Measurements from ENCODE around the gene COBL. TPM values are rescaled to one million over a fixed set of nuclear protein-coding genes. Genes with fewer than 3 reads are reported as not detected.

COBL gene
- total and polyA plus RNA-seq, 2 of the 4 experiments (the other 2 are of a cell fraction), result under 0.01 TPM; not detected in 1

DNA sequence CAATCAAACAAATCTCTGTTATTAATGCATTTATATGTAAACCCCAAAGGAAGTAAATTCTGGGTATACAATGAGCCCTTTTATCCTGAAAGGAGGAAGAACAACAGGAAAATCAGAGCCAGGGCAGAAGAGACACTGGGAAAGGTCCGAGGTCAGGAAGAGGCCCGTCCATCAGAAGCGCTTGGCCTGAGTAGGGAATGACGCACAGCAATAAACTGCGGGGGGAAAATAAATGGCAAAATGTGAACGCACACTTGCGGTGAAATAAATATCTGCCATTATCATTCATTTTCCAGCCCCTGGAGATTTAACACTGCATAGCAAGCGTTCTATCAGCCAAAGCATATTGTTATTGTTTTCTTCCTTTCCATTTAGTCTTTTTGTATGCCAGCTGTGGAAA lies 243.4 kb downstream of the COBL start:
- H3K27ac ChIP-seq (ENCODE audit: insufficient read depth, low read length), result no peak overlapping the region
- no peak overlapping the region for H2BK15ac ChIP-seq (ENCODE audit: low read depth, low read length)
- TF ChIP-seq MAZ (IDR thresholded peaks at IDR 0.05; ENCODE audit: borderline replicate concordance, low read depth, low read length) (no peak), RCOR1 (IDR thresholded peaks at IDR 0.05; ENCODE audit: insufficient replicate concordance, low read length) (no peak), RFX5 (IDR thresholded peaks at IDR 0.05; ENCODE audit: low read depth, low read length) (no peak), SMC3 (IDR thresholded peaks at IDR 0.05; ENCODE audit: low read depth, low read length) (no peak), POLR2A (IDR thresholded peaks at IDR 0.05; ENCODE audit: low read depth, low read length) (no peak), CEBPB (IDR thresholded peaks at IDR 0.05; ENCODE audit: low read depth, low read length) (no peak), MAFK (IDR thresholded peaks at IDR 0.05; ENCODE audit: low read depth, low read length) (no peak), MXI1 (IDR thresholded peaks at IDR 0.05; ENCODE audit: borderline replicate concordance, low read depth, low read length) (no peak), BHLHE40 (IDR thresholded peaks at IDR 0.05; ENCODE audit: low read depth, low read length) (no peak)
- TF ChIP-seq, protein P1, sequence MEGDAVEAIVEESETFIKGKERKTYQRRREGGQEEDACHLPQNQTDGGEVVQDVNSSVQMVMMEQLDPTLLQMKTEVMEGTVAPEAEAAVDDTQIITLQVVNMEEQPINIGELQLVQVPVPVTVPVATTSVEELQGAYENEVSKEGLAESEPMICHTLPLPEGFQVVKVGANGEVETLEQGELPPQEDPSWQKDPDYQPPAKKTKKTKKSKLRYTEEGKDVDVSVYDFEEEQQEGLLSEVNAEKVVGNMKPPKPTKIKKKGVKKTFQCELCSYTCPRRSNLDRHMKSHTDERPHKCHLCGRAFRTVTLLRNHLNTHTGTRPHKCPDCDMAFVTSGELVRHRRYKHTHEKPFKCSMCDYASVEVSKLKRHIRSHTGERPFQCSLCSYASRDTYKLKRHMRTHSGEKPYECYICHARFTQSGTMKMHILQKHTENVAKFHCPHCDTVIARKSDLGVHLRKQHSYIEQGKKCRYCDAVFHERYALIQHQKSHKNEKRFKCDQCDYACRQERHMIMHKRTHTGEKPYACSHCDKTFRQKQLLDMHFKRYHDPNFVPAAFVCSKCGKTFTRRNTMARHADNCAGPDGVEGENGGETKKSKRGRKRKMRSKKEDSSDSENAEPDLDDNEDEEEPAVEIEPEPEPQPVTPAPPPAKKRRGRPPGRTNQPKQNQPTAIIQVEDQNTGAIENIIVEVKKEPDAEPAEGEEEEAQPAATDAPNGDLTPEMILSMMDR (conservative IDR thresholded peaks at IDR 0.05; ENCODE audit: low read depth, low read length), result no peak
- TF ChIP-seq, protein P2, sequence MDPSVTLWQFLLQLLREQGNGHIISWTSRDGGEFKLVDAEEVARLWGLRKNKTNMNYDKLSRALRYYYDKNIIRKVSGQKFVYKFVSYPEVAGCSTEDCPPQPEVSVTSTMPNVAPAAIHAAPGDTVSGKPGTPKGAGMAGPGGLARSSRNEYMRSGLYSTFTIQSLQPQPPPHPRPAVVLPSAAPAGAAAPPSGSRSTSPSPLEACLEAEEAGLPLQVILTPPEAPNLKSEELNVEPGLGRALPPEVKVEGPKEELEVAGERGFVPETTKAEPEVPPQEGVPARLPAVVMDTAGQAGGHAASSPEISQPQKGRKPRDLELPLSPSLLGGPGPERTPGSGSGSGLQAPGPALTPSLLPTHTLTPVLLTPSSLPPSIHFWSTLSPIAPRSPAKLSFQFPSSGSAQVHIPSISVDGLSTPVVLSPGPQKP (IDR thresholded peaks at IDR 0.05; ENCODE audit: borderline replicate concordance, low read depth, low read length), result no peak
- H2AK5ac ChIP-seq (ENCODE audit: low read depth, low read length), result no peak overlapping the region
- no peak overlapping the region for H4K8ac ChIP-seq (ENCODE audit: low read depth in 2 of 2, low read length in 2 of 2)
- ChIA-PET POLR2A (ENCODE audit: unreplicated experiment) (no interaction called here), CTCF (no interaction called here)
- H2BK5ac ChIP-seq (ENCODE audit: low read depth, low read length, poor library complexity, severe bottlenecking), result no peak overlapping the region
- BruUV-seq (replicated peaks), result no TSS peak
- no peaks in the 10 kb centered on the region for H3K79me1 ChIP-seq (ENCODE audit: low read depth in 1 of 2, low read length in 2 of 2)
- H3K4me1 ChIP-seq (ENCODE audit: control insufficient read depth, insufficient read depth, low read length), result no peaks in the 10 kb centered on the region
- no peaks in the 10 kb centered on the region for H3K9me1 ChIP-seq (ENCODE audit: insufficient read depth, low read length)
- no peak for DNase-seq
- no peak overlapping the region for H3K4ac ChIP-seq (ENCODE audit: low read depth, low read length)
- no peak overlapping the region for H3K4me3 ChIP-seq (ENCODE audit: insufficient read depth, low read depth, low read length)
- intact Hi-C loops (cut with micrococcal nuclease), result no loop called here
- no peak overlapping the region for H3K23ac ChIP-seq (ENCODE audit: low read depth, low read length)
- no peak overlapping the region for H2BK20ac ChIP-seq (ENCODE audit: low read depth, low read length)
- no peak overlapping the region for H2AFZ ChIP-seq (replicated peaks; ENCODE audit: low read length, poor library complexity)
- no peak overlapping the region for H2AK9ac ChIP-seq (replicated peaks; ENCODE audit: low read depth, low read length, poor library complexity)
- H3K27me3 ChIP-seq (ENCODE audit: control insufficient read depth, insufficient read depth, low read length), result peaks cover 10% of the 10 kb centered on the region
- WGBS, 2 experiments (ENCODE audit: extremely low coverage in 2 of 2, insufficient read length in 1 of 2), result 61% methylated on average over 7 of the region's 8 CpGs; no CpG with 5 or more reads in 1 of the 2 experiments
- dilution Hi-C loops (cut with HindIII; ENCODE audit: low sequenced_read_pairs, unreplicated experiment), result no loop called here
- no peak overlapping the region for H4K5ac ChIP-seq (ENCODE audit: low read depth, low read length)
- no peaks in the 10 kb centered on the region for H3K9me3 ChIP-seq (ENCODE audit: control insufficient read depth, insufficient read depth, low read length)
- H3K9ac ChIP-seq (ENCODE audit: low read depth, low read length), result no peak overlapping the region
- no peak overlapping the region for H2BK120ac ChIP-seq (ENCODE audit: low read depth, low read length)
- H3K56ac ChIP-seq (ENCODE audit: extremely low read depth, insufficient read depth, low read length), result no peak overlapping the region
- no peak overlapping the region for H3K4me2 ChIP-seq (ENCODE audit: low read depth, low read length)
- H3K36me3 ChIP-seq (ENCODE audit: control insufficient read depth, insufficient read depth, low read length), result no peaks in the 10 kb centered on the region
- no peak overlapping the region for H4K91ac ChIP-seq (ENCODE audit: insufficient read depth, low read depth, low read length)
- in situ Hi-C loops (cut with MboI; ENCODE audit: low sequenced_read_pairs), result loop anchor here (10.0 to 25.0 kb wide), 2 partner anchors 286 to 608 kb away; partner anchors contain the start of gene GRB10
- ATAC-seq (ENCODE audit: low read depth), result no peak
- H4K20me1 ChIP-seq (ENCODE audit: insufficient read depth, low read length), result no peaks in the 10 kb centered on the region
- no peak overlapping the region for H3K18ac ChIP-seq (ENCODE audit: low read depth, low read length)
- H3K14ac ChIP-seq (replicated peaks; ENCODE audit: low read depth, low read length), result no peak overlapping the region

Measured in IMR-90 (cell line).